ENCODE data around the gene CLEC4F. TPM values are rescaled to one million over a fixed set of nuclear protein-coding genes. Genes with fewer than 3 reads are reported as not detected.

Gene CLEC4F
- total and polyA plus RNA-seq, 2 donors (not counting 1 experiment from before 2014, with no cell fraction given): not detected

DNA sequence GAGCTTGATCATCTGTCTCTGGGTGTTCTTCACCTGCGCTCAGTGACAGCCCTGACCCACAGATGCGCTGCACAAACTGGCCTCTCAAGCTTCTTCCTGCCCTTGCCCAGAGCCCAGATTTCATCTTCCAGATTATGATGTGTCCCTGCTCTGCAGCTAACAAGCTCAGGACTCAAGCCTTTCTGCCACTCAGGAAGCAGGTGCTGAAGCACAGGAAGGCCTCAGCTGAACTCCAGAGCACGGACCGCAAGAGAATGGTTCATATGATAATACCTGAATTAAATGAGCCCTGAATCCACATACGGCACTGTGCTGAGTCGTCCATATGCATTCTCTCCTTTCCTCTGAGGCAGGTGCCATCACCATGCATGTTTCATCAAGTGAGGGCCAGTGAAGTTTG lies 11.5 kb upstream of the CLEC4F start:
- Histone ChIP-seq H3K27me3 (replicated peaks in 1 of 4; ENCODE audit: control extremely low read depth in 1 of 4, control insufficient read depth in 3 of 4, insufficient read depth in 4 of 4, low read length in 3 of 4) (peaks cover 0 to 6% (median 0%) of the 10 kb centered on the region in 4 experiments), H3K4me3 (ENCODE audit: control extremely low read depth in 1 of 5, extremely low read depth in 1 of 5, insufficient read depth in 1 of 5, low read depth in 2 of 5, low read length in 4 of 5) (no peak overlapping the region), H3K4me1 (ENCODE audit: control insufficient read depth in 2 of 2, insufficient read depth in 2 of 2, low read length in 2 of 2) (no peaks in the 10 kb centered on the region), H4K20me1 (ENCODE audit: control insufficient read depth, insufficient read depth, low read length, poor library complexity, severe bottlenecking) (no peaks in the 10 kb centered on the region), H3K36me3 (replicated peaks in 1 of 2; ENCODE audit: control extremely low read depth in 1 of 2, control insufficient read depth in 1 of 2, extremely low read depth in 1 of 2, insufficient read depth in 2 of 2, low read length in 1 of 2) (no peaks in the 10 kb centered on the region), H3K4me2 (replicated peaks; ENCODE audit: low read depth, low read length, poor library complexity, severe bottlenecking) (no peak overlapping the region), H3K79me2 (ENCODE audit: control insufficient read depth, insufficient read depth, low read length) (no peaks in the 10 kb centered on the region), H2AFZ (ENCODE audit: insufficient read depth, low read depth, low read length, poor library complexity, severe bottlenecking) (peak overlapping the region; percentile 16), H3K27ac (ENCODE audit: low read length in 2 of 2) (no peak overlapping the region), H3K9me3 (ENCODE audit: control extremely low read depth in 1 of 3, control insufficient read depth in 2 of 3, insufficient read depth in 1 of 3, low read length in 2 of 3) (no peaks in the 10 kb centered on the region), H3K9ac (ENCODE audit: low read length) (no peak overlapping the region)
- DNase-seq: no peak
- Mint-ChIP-seq H3K4me1 (no peaks in the 10 kb centered on the region), H3K9me3 (ENCODE audit: insufficient read depth) (no peaks in the 10 kb centered on the region), H3K27ac (no peak overlapping the region), H3K4me3 (no peak overlapping the region), H3K27me3 (peaks cover 42% of the 10 kb centered on the region)
- 16% methylated on average over 6 of the region's 6 CpGs for WGBS (ENCODE audit: insufficient coverage)
- ChIA-PET CTCF (no interaction called here), POLR2A (no interaction called here)
- TF ChIP-seq, protein P1, sequence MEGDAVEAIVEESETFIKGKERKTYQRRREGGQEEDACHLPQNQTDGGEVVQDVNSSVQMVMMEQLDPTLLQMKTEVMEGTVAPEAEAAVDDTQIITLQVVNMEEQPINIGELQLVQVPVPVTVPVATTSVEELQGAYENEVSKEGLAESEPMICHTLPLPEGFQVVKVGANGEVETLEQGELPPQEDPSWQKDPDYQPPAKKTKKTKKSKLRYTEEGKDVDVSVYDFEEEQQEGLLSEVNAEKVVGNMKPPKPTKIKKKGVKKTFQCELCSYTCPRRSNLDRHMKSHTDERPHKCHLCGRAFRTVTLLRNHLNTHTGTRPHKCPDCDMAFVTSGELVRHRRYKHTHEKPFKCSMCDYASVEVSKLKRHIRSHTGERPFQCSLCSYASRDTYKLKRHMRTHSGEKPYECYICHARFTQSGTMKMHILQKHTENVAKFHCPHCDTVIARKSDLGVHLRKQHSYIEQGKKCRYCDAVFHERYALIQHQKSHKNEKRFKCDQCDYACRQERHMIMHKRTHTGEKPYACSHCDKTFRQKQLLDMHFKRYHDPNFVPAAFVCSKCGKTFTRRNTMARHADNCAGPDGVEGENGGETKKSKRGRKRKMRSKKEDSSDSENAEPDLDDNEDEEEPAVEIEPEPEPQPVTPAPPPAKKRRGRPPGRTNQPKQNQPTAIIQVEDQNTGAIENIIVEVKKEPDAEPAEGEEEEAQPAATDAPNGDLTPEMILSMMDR (IDR thresholded peaks at IDR 0.05): no peak
- TF ChIP-seq EZH2 (IDR thresholded peaks at IDR 0.05; ENCODE audit: borderline replicate concordance, insufficient read depth, low read depth, low read length, poor library complexity, severe bottlenecking): no peak
- intact Hi-C loops (cut with micrococcal nuclease): no loop called here
- no peak for ATAC-seq (ENCODE audit: low read depth)

DNA sequence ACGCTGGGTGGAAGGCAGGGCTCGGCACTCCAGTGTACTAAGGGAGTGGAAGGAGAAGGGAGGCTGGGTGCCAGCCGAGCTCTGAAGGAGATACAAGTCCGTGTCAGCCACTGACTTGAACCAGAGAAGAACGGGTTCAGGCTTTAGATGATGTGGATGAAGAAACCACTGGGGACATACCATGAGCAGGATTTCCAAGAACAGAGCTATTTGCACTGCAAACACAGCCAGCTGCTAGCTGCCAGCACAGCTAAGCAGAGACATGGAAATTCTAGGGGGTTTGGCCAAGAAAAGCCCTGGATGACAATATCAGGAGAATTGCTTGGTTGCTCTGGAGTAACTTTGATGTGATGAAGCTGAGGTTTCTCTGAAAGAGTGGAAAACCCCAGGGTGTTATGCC lies 10.0 kb upstream of the CLEC4F start:
- Histone ChIP-seq H3K9me3 (ENCODE audit: control extremely low read depth in 1 of 3, control insufficient read depth in 2 of 3, insufficient read depth in 1 of 3, low read length in 2 of 3) (no peaks in the 10 kb centered on the region), H3K4me1 (ENCODE audit: control insufficient read depth in 2 of 2, insufficient read depth in 2 of 2, low read length in 2 of 2) (no peaks in the 10 kb centered on the region), H4K20me1 (ENCODE audit: control insufficient read depth, insufficient read depth, low read length, poor library complexity, severe bottlenecking) (no peaks in the 10 kb centered on the region), H3K79me2 (ENCODE audit: control insufficient read depth, insufficient read depth, low read length) (no peaks in the 10 kb centered on the region), H2AFZ (ENCODE audit: insufficient read depth, low read depth, low read length, poor library complexity, severe bottlenecking) (no peak overlapping the region), H3K9ac (ENCODE audit: low read length) (no peak overlapping the region), H3K4me2 (replicated peaks; ENCODE audit: low read depth, low read length, poor library complexity, severe bottlenecking) (no peak overlapping the region), H3K27me3 (replicated peaks in 1 of 4; ENCODE audit: control extremely low read depth in 1 of 4, control insufficient read depth in 3 of 4, insufficient read depth in 4 of 4, low read length in 3 of 4) (peaks cover 0 to 6% (median 0%) of the 10 kb centered on the region in 4 experiments), H3K27ac (ENCODE audit: low read length in 2 of 2) (no peak overlapping the region), H3K36me3 (replicated peaks in 1 of 2; ENCODE audit: control extremely low read depth in 1 of 2, control insufficient read depth in 1 of 2, extremely low read depth in 1 of 2, insufficient read depth in 2 of 2, low read length in 1 of 2) (no peaks in the 10 kb centered on the region), H3K4me3 (ENCODE audit: control extremely low read depth in 1 of 5, extremely low read depth in 1 of 5, insufficient read depth in 1 of 5, low read depth in 2 of 5, low read length in 4 of 5) (no peak overlapping the region)
- no peaks in the 10 kb centered on the region for H3K4me1 Mint-ChIP-seq
- intact Hi-C loops (cut with micrococcal nuclease): no loop called here
- ChIA-PET CTCF (interaction anchor here (0.9 kb wide), 1 partner anchor 41 kb away, joined by 3 read pairs; no protein-coding TSS in a partner anchor), POLR2A (no interaction called here)
- peaks cover 36% of the 10 kb centered on the region for H3K27me3 Mint-ChIP-seq
- no peak overlapping the region for H3K27ac Mint-ChIP-seq
- 82% methylated on average over 5 of the region's 5 CpGs for WGBS (ENCODE audit: insufficient coverage)
- ATAC-seq (ENCODE audit: low read depth) (no peak), DNase-seq (no peak)
- TF ChIP-seq, protein P1 (IDR thresholded peaks at IDR 0.05): no peak
- no peak for TF ChIP-seq EZH2 (IDR thresholded peaks at IDR 0.05; ENCODE audit: borderline replicate concordance, insufficient read depth, low read depth, low read length, poor library complexity, severe bottlenecking)
- H3K4me3 Mint-ChIP-seq: no peak overlapping the region
- H3K9me3 Mint-ChIP-seq (ENCODE audit: insufficient read depth): no peaks in the 10 kb centered on the region

All from B cell (primary cell).